Stomach (tissue), 19 donors: ENCODE measurements around the gene DEFB121. TPM values are rescaled to one million over a fixed set of nuclear protein-coding genes. Genes with fewer than 3 reads are reported as not detected.

Source experiments
- DNase-seq, 2 donors: peaks; one replicate each; pipeline versions ENCODE4 v3.0.0 to v3.0.0-alpha.2; 2013 to 2019
- H3K27ac ChIP-seq, 5 donors: fragments of 200-600 bp in 4 of 5; sonication (generic) in 4 of 5; one replicate each; pipeline ENCODE4 v1.5.1; 2013 to 2019; ENCODE audit warnings: mild to moderate bottlenecking in 1 of 5, moderate library complexity in 1 of 5
- H3K27me3 ChIP-seq, 3 donors: fragments of 200-600 bp; sonication (generic); one replicate each; pipeline ENCODE4 v1.5.1; 2017 to 2019; ENCODE audit warnings: mixed run types in 1 of 3
- H3K36me3 ChIP-seq, 4 donors: fragments of 200-600 bp; sonication (generic); 1 replicate in 3 of 4; 2 replicates in 1 of 4; pipeline ENCODE4 v1.5.1; 2016 to 2019
- H3K4me1 ChIP-seq, 4 donors: fragments of 200-600 bp; sonication (generic); one replicate each; pipeline ENCODE4 v1.5.1; 2016 to 2019
- H3K4me3 ChIP-seq, 4 donors: fragments of 200-600 bp; sonication (generic) in 3 of 4; one replicate each; pipeline ENCODE4 v1.5.1; 2016 to 2019; ENCODE audit warnings: mild to moderate bottlenecking in 1 of 4
- H3K9me3 ChIP-seq, 4 donors: fragments of 200-600 bp; sonication (generic); one replicate each; pipeline ENCODE4 v1.5.1; 2016 to 2019
- EP300 ChIP-seq: sonication (generic); formaldehyde crosslinking; IDR thresholded peaks from one replicate; pipeline ENCODE4 v1.6.1; 2017; ENCODE audit warnings: antibody characterized with exemption
- POLR2A ChIP-seq, 4 donors: fragments of 450-650 bp; IDR thresholded peaks; one replicate each; pipeline ENCODE4 v1.6.1; 2016; ENCODE audit warnings: antibody characterized with exemption in 4 of 4, control low read depth in 2 of 4, mild to moderate bottlenecking in 1 of 4, moderate library complexity in 1 of 4
- POLR2AphosphoS5 ChIP-seq, 3 donors: sonication (generic); formaldehyde crosslinking; IDR thresholded peaks; one replicate each; pipeline ENCODE4 v1.6.1; 2016; ENCODE audit warnings: antibody characterized with exemption in 3 of 3
- WGBS, 5 donors: extraction: QIAGEN DNeasy Blood & Tissue Kit in 3 of 5; methylation state at CpG; one replicate each; pipeline versions ENCODE4 v1.1.5 to v1.1.7; 2013 to 2018; 5-methylcytosine and 5-hydroxymethylcytosine counted together
- intact Hi-C: fragments of 100-400 bp; cut with DNase I; formaldehyde crosslinking; loops from one replicate; pipeline ENCODE4 v1.15.1; 2023; ENCODE audit warnings: low total_unique reads
- long read RNA-seq, 10 donors: transcript quantifications; one replicate each; lab custom pipeline, GENCODE V29; 2026
- polyA plus RNA-seq, 3 donors: library from polyadenylated mRNA; stranded (reverse); fragments of 200-250 nt; gene quantifications; one replicate each; pipeline ENCODE4 v1.2.3, GENCODE V29; 2013
- total RNA-seq, 5 donors: library from RNA; depleted of rRNA; stranded (reverse); fragments of >200 nt; gene quantifications; one replicate each; pipeline versions ENCODE4 v1.1.0 to v1.2.3, GENCODE V29; 2014 to 2016
- TF ChIP-seq, protein P1 (sequence below), 7 experiments: fragments of 450-650 bp in 4 of 7; fragments of 200-600 bp in 3 of 7; sonication (generic) in 3 of 7; IDR thresholded peaks; one replicate each; pipeline ENCODE4 v1.5.1; 2016 to 2019; ENCODE audit warnings: antibody characterized with exemption in 7 of 7, control low read depth in 2 of 7, mild to moderate bottlenecking in 1 of 7
- donor health status: healthy with polysubstance abuse.
- donor health status: Bipolar disorder and iron deficiency.
- donor health status: healthy.

DEFB121 gene, protein sequence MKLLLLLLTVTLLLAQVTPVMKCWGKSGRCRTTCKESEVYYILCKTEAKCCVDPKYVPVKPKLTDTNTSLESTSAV
- total RNA-seq (not detected), polyA plus RNA-seq (not detected)
- long read RNA-seq, donor 1, result 0 reads
- long read RNA-seq, donor 2, result 0 reads
- long read RNA-seq, donor 3, result 0 reads
- long read RNA-seq, donor 4, result 0 reads
- long read RNA-seq, donor 5, result 0 reads
- long read RNA-seq, donor 6, result 0 reads
- long read RNA-seq, donor 7, result 0 reads
- long read RNA-seq, donor 8, result 0 reads
- long read RNA-seq, donor 9, result 0 reads
- long read RNA-seq, donor 10, result 0 reads

GRCh38 chr20:31406115-31406514 lies at the start of gene DEFB121:
Gene DEFB121, minus strand, starts transcription at chr20:31406215. Its CDS starts 63 bp downstream, at chr20:31406152.
- intact Hi-C loops, result no loop called here
- Histone ChIP-seq H3K27ac (no peak within 1 kb of the TSS), H3K4me1 (no peaks in the 10 kb centered on the region), H3K36me3 (no peaks in the 10 kb centered on the region), H3K27me3 (peaks cover 0 to 20% (median 0%) of the 10 kb centered on the region in 3 donors), H3K4me3 (no peak within 1 kb of the TSS), H3K9me3 (peaks cover 0 to 5% (median 0%) of the 10 kb centered on the region in 4 donors)
- DNase-seq, result no peak
- 39 to 45% (median 40%) methylated on average over 3 of the region's 3 CpGs for WGBS, 5 donors
- TF ChIP-seq EP300, result no peak
- TF ChIP-seq, protein P1, sequence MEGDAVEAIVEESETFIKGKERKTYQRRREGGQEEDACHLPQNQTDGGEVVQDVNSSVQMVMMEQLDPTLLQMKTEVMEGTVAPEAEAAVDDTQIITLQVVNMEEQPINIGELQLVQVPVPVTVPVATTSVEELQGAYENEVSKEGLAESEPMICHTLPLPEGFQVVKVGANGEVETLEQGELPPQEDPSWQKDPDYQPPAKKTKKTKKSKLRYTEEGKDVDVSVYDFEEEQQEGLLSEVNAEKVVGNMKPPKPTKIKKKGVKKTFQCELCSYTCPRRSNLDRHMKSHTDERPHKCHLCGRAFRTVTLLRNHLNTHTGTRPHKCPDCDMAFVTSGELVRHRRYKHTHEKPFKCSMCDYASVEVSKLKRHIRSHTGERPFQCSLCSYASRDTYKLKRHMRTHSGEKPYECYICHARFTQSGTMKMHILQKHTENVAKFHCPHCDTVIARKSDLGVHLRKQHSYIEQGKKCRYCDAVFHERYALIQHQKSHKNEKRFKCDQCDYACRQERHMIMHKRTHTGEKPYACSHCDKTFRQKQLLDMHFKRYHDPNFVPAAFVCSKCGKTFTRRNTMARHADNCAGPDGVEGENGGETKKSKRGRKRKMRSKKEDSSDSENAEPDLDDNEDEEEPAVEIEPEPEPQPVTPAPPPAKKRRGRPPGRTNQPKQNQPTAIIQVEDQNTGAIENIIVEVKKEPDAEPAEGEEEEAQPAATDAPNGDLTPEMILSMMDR (IDR thresholded peaks at IDR 0.05), result no peak
- no peak for TF ChIP-seq POLR2A (IDR thresholded peaks at IDR 0.05)
- no peak for TF ChIP-seq POLR2AphosphoS5 (IDR thresholded peaks at IDR 0.05)

DNA sequence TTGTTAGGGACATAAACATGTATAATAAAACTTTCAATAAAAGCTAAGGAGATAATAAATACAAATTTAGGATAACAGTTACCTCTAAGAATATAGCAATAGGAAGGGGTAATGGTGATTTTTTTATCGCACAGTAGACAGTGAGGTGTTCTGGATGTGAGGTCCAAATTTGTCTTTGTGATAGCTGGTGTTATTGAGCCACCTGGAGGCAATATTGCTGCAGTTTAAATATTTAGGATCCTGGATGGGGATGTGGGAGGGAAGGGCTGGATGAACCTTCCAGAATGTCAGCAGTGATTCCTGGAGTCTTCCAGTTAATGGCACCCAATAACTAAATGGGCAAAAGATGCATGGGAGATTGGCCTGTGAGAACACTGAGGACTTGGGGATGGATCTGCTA lies 48.3 kb upstream of the DEFB121 start:
- DNase-seq, result no peak

DNA sequence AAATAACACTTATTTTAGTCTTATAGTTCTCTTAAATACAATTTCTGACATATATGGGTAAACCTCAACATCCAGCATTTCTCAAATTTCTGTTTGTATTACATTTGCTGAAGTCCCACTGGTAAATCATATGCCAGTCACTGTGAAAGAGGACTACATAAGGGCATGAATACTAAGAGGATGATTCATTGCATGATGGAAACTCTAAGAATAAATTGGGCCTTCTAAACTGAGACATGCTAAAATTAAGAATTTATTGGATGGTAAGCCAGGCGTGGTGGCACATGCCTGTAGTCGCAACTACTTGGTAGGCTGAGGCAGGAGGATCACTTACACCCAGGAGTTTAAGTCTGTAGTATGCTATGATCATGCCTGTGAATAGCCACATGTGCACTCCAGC lies 46.6 kb upstream of the DEFB121 start:
- intact Hi-C loops, result no loop called here

More for the DNA sequence above, 48.3 kb upstream of the DEFB121 start:
- Histone ChIP-seq H3K36me3 (no peaks in the 10 kb centered on the region), H3K4me3 (no peak overlapping the region), H3K9me3 (no peaks in the 10 kb centered on the region), H3K4me1 (no peaks in the 10 kb centered on the region), H3K27ac (no peak overlapping the region), H3K27me3 (peaks cover 0 to 21% (median 0%) of the 10 kb centered on the region in 3 donors)
- 89 to 97% (median 94%) methylated on average over 1 of the region's 1 CpG for WGBS, 5 donors
- TF ChIP-seq, protein P1 (IDR thresholded peaks at IDR 0.05), result no peak
- intact Hi-C loops, result no loop called here

DNA sequence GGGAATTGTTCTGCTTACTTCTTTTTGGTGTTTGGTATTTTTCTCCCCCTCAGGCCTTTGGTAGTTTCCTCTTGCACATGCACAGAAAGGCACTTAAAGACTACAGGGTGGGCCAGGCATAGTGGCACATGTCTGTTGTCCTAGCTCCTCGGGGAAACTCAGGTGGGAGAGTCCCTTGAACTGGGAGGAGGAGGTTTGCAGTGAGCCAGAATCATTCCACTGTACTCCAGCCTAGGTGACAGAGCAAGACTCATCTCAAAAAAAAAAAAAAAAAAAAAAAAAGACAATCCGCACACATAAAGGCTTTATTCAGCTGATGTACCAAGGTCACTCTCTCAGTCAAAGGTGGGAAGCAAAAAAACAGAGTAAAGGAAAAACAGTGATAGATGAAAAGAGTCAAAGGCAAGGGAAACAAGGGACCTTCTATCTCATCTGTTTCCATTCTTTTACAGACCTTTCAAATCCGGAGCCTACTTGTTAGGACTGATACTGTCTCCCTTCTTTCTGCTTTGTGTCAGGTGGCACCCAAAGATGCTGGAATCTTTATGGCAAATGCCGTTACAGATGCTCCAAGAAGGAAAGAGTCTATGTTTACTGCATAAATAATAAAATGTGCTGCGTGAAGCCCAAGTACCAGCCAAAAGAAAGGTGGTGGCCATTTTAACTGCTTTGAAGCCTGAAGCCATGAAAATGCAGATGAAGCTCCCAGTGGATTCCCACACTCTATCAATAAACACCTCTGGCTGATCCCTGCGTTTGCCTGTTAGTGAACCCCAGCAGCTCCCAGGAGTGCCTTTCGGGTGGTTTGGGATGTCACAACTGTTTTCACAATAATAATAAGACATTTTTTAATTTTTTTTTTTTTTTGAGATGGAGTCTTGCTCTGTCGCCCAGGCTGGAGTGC lies 43.7 kb upstream of the DEFB121 start:
- 66 to 77% (median 73%) methylated on average over 8 of the region's 8 CpGs for WGBS, 5 donors
- intact Hi-C loops, result no loop called here
- TF ChIP-seq POLR2AphosphoS5 (IDR thresholded peaks at IDR 0.05) (no peak), POLR2A (IDR thresholded peaks at IDR 0.05) (no peak), EP300 (no peak)
- TF ChIP-seq, protein P1 (IDR thresholded peaks at IDR 0.05), result no peak
- H3K27ac ChIP-seq, result no peak overlapping the region
- no peaks in the 10 kb centered on the region for H3K9me3 ChIP-seq
- no peaks in the 10 kb centered on the region for H3K36me3 ChIP-seq
- H3K4me1 ChIP-seq, result no peaks in the 10 kb centered on the region
- no peak overlapping the region for H3K4me3 ChIP-seq
- DNase-seq, result no peak
- peaks cover 0 to 7% (median 0%) of the 10 kb centered on the region in 3 donors for H3K27me3 ChIP-seq

More for the DNA sequence above, 46.6 kb upstream of the DEFB121 start:
- Histone ChIP-seq H3K27ac (no peak overlapping the region), H3K36me3 (no peaks in the 10 kb centered on the region), H3K4me1 (no peaks in the 10 kb centered on the region), H3K4me3 (no peak overlapping the region), H3K9me3 (no peaks in the 10 kb centered on the region), H3K27me3 (peaks cover 0 to 14% (median 0%) of the 10 kb centered on the region in 3 donors)
- 60 to 79% (median 73%) methylated on average over 2 of the region's 2 CpGs for WGBS, 5 donors
- TF ChIP-seq, protein P1 (IDR thresholded peaks at IDR 0.05), result no peak
- TF ChIP-seq POLR2AphosphoS5 (IDR thresholded peaks at IDR 0.05), result no peak
- TF ChIP-seq EP300, result no peak
- no peak for TF ChIP-seq POLR2A (IDR thresholded peaks at IDR 0.05)
- DNase-seq, result no peak
